Calu3 (cell line): ENCODE measurements around the gene PLD1. TPM values are rescaled to one million over a fixed set of nuclear protein-coding genes. Genes with fewer than 3 reads are reported as not detected.

Source experiments
- BruUV-seq: library from RNA; stranded (reverse); fragments of 400-500 nt; replicated peaks from 2 replicates; lab custom pipeline; 2021; lab: Mats Ljungman, UMichigan
- CTCF ChIA-PET: fragments of 300-600 bp; sonication (Branson Sonifier 250); formaldehyde crosslinking; loops from one replicate; lab custom pipeline; 2022; ENCODE audit warnings: antibody characterized with exemption; lab: Charles Lee
- DNase-seq: peaks from one replicate; pipeline ENCODE4 v3.0.0; 2022
- H3K27ac Mint-ChIP-seq: one replicate; pipeline ENCODE4 v1.8.0; 2022; ENCODE audit warnings: mixed read lengths; ENCODE audit not compliant: unreplicated experiment
- H3K27me3 Mint-ChIP-seq: one replicate; pipeline ENCODE4 v1.8.0; 2022; ENCODE audit warnings: mixed read lengths; ENCODE audit not compliant: unreplicated experiment
- H3K36me3 Mint-ChIP-seq: one replicate; pipeline ENCODE4 v1.8.0; 2022; ENCODE audit warnings: mild to moderate bottlenecking, moderate library complexity, mixed read lengths; ENCODE audit not compliant: insufficient read depth, unreplicated experiment
- H3K4me1 Mint-ChIP-seq: one replicate; pipeline ENCODE4 v1.8.0; 2022; ENCODE audit warnings: mild to moderate bottlenecking, low read depth, mixed read lengths; ENCODE audit not compliant: unreplicated experiment
- H3K4me3 Mint-ChIP-seq: one replicate; pipeline ENCODE4 v1.8.0; 2022; ENCODE audit warnings: mild to moderate bottlenecking, low read depth, moderate library complexity, mixed read lengths; ENCODE audit not compliant: unreplicated experiment
- H3K9me3 Mint-ChIP-seq: one replicate; pipeline ENCODE4 v1.8.0; 2022; ENCODE audit warnings: low read depth, mixed read lengths; ENCODE audit not compliant: unreplicated experiment
- intact Hi-C: fragments of 100-400 bp; cut with micrococcal nuclease; formaldehyde crosslinking; loops from one replicate; pipeline ENCODE4 v1.10.0; 2022; ENCODE audit not compliant: unreplicated experiment
- total RNA-seq: library from RNA; stranded (reverse); gene quantifications from 2 replicates; pipeline ENCODE4 v1.2.3, GENCODE V29; 2022
- TF ChIP-seq, protein P1 (sequence below): fragments of 200-600 bp; IDR thresholded peaks from one replicate; pipeline ENCODE4 v1.8.0; 2022; ENCODE audit warnings: antibody characterized with exemption; ENCODE audit not compliant: unreplicated experiment

PLD1 gene
- total RNA-seq, 1 experiment from 2014 or later = 61.2 TPM

- Mint-ChIP-seq H3K9me3 (peaks cover 3% of the 10 kb centered on the region), H3K36me3 (no peaks in the 10 kb centered on the region), H3K4me1 (peaks cover 57% of the 10 kb centered on the region), H3K27me3 (no peaks in the 10 kb centered on the region), H3K27ac (no peak overlapping the region), H3K4me3 (no peak overlapping the region)
- TF ChIP-seq, protein P1, sequence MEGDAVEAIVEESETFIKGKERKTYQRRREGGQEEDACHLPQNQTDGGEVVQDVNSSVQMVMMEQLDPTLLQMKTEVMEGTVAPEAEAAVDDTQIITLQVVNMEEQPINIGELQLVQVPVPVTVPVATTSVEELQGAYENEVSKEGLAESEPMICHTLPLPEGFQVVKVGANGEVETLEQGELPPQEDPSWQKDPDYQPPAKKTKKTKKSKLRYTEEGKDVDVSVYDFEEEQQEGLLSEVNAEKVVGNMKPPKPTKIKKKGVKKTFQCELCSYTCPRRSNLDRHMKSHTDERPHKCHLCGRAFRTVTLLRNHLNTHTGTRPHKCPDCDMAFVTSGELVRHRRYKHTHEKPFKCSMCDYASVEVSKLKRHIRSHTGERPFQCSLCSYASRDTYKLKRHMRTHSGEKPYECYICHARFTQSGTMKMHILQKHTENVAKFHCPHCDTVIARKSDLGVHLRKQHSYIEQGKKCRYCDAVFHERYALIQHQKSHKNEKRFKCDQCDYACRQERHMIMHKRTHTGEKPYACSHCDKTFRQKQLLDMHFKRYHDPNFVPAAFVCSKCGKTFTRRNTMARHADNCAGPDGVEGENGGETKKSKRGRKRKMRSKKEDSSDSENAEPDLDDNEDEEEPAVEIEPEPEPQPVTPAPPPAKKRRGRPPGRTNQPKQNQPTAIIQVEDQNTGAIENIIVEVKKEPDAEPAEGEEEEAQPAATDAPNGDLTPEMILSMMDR = no peak
- CTCF ChIA-PET = interaction anchor here (0.9 kb wide), 1 partner anchor 31 kb away, joined by 3 read pairs; no protein-coding TSS in a partner anchor
- no peak for DNase-seq
- intact Hi-C loops = no loop called here
- no TSS peak for BruUV-seq
Measured at GRCh38 chr3:171847133-171847532, 36.9 kb upstream of the PLD1 start.

- H3K27me3 Mint-ChIP-seq = no peaks in the 10 kb centered on the region
- no peak for DNase-seq
- H3K27ac Mint-ChIP-seq = no peak overlapping the region
- no TSS peak for BruUV-seq
- intact Hi-C loops = no loop called here
- H3K4me1 Mint-ChIP-seq = peaks cover 62% of the 10 kb centered on the region
- TF ChIP-seq, protein P1 = no peak
- H3K4me3 Mint-ChIP-seq = no peak overlapping the region
- CTCF ChIA-PET = no interaction called here
- H3K36me3 Mint-ChIP-seq = peaks cover 2% of the 10 kb centered on the region
- H3K9me3 Mint-ChIP-seq = peaks cover 3% of the 10 kb centered on the region
Measured at GRCh38 chr3:171846597-171846996, 36.3 kb upstream of the PLD1 start.

DNA sequence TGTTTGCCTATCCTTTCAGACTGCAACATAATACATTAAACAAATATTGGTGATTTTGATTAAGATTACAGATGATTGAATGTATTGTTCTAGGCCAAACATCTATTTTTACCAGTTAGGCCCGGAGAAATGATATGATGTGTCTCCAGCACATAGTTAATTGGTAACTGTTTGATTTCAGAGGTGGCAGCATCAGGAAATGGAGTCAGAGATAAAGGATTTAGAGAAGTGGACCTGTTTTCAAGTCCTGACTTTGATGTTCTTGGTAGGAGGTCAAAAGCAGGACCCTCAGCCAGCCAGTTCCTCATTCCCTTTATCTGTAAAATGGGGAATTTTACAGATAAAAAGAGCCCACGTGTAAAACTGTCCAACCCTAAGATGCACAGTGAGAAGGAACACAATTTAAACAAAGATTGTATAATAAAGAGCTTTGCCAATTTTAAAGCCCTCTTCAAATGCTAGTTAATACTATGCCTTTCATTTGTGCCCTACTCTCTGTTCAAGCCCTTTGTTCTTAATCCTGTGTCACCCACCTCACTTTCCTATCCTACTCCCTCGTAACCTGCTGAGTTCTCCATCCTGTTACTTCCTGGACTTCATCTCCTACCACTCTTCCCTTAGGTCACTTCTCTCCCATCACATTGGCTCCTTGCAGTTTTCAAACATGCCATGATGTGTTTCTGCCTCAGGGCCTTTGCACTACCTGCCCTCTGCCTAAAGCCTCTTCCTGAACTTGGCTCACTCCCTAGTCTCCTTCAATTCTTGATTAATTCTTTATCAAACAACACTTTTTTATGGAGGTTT, 35.4 kb upstream of the PLD1 start:
- BruUV-seq = no TSS peak
- CTCF ChIA-PET = interaction anchor here (1.0 kb wide), 1 partner anchor 12 kb away, joined by 3 read pairs; no protein-coding TSS in a partner anchor
- intact Hi-C loops = loop anchor here (1.0 kb wide), 3 partner anchors 29 to 194 kb away; partner anchors contain the start of gene FNDC3B
- H3K9me3 Mint-ChIP-seq = peaks cover 3% of the 10 kb centered on the region
- no peak for DNase-seq
- peaks cover 68% of the 10 kb centered on the region for H3K4me1 Mint-ChIP-seq
- no peaks in the 10 kb centered on the region for H3K27me3 Mint-ChIP-seq
- peaks cover 4% of the 10 kb centered on the region for H3K36me3 Mint-ChIP-seq
- TF ChIP-seq, protein P1 = no peak
- H3K27ac Mint-ChIP-seq = peak overlapping the region; percentile 31
- no peak overlapping the region for H3K4me3 Mint-ChIP-seq

DNA sequence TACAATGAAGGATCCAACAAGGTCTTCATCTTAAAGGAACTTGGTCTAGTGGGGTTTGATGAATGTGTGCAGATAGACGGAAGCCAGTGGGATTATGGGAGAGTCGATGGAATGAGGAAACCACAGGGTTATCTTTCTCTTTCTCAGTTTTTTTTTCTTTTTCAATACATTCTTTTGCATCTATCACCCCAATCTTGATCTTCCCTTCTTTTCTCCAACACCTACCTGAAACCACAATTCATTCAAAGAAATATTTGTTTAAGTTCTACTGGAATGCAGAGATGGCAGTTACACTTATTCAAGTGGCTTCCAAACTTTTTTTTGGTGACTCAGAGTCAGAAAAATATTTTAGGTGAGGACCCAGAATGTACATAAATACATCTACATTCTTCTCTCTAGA, 34.6 kb upstream of the PLD1 start:
- peaks cover 4% of the 10 kb centered on the region for H3K36me3 Mint-ChIP-seq
- H3K4me3 Mint-ChIP-seq = no peak overlapping the region
- no peaks in the 10 kb centered on the region for H3K27me3 Mint-ChIP-seq
- peaks cover 63% of the 10 kb centered on the region for H3K4me1 Mint-ChIP-seq
- CTCF ChIA-PET = interaction anchor here (0.7 to 1.0 kb wide), 2 partner anchors 12 to 193 kb away, joined by 3 read pairs; no protein-coding TSS in a partner anchor
- peaks cover 3% of the 10 kb centered on the region for H3K9me3 Mint-ChIP-seq
- H3K27ac Mint-ChIP-seq = peak overlapping the region; percentile 31
- TF ChIP-seq, protein P1 = no peak
- BruUV-seq = no TSS peak
- DNase-seq = no peak
- intact Hi-C loops = loop anchor here (1.0 kb wide), 3 partner anchors 29 to 194 kb away; partner anchors contain the start of gene FNDC3B
